IMR-90 (cell line): ENCODE measurements around the gene LPIN1. TPM values are rescaled to one million over a fixed set of nuclear protein-coding genes. Genes with fewer than 3 reads are reported as not detected.

ENCODE experiments used
- ATAC-seq: fragments of 200-7000 bp; cut with Tn5 transposase; 2 replicates; pipeline ENCODE4 v1.9.1; 2020; ENCODE audit warnings: low read depth, mild to moderate bottlenecking, moderate library complexity
- BruUV-seq: library from RNA; stranded (reverse); fragments of 400-500 nt; replicated peaks from 2 replicates; lab custom pipeline; 2021; lab: Mats Ljungman, UMichigan
- CTCF ChIA-PET: fragments of 300-600 bp; formaldehyde crosslinking; extraction: SDS; loops from one replicate; lab custom pipeline; 2021; ENCODE audit warnings: antibody characterized with exemption; lab: Yijun Ruan, JAX
- POLR2A ChIA-PET: fragments of 300-600 bp; sonication (Branson Sonifier 250); formaldehyde crosslinking; loops from one replicate; lab custom pipeline; 2022; ENCODE audit warnings: antibody characterized with exemption; ENCODE audit not compliant: unreplicated experiment; lab: Charles Lee
- DNase-seq: peaks from one replicate; pipeline ENCODE4 v3.0.0; 2013
- H2AFZ ChIP-seq: replicated peaks from 2 replicates; pipeline ENCODE3; 2013; ENCODE audit warnings: low read length, mild to moderate bottlenecking; ENCODE audit not compliant: poor library complexity
- H2AK5ac ChIP-seq: 2 replicates; pipeline ENCODE4 v1.6.1; 2013; ENCODE audit warnings: low read depth, low read length, inconsistent platforms
- H2AK9ac ChIP-seq: replicated peaks from 2 replicates; pipeline ENCODE3; 2013; ENCODE audit warnings: mild to moderate bottlenecking, low read depth, low read length, moderate library complexity; ENCODE audit not compliant: poor library complexity
- H2BK120ac ChIP-seq: 2 replicates; pipeline ENCODE4 v1.6.1; 2013; ENCODE audit warnings: low read depth, low read length, inconsistent platforms
- H2BK15ac ChIP-seq: 3 replicates; pipeline ENCODE4 v1.6.1; 2013; ENCODE audit warnings: low read depth, low read length, inconsistent platforms
- H2BK20ac ChIP-seq: 2 replicates; pipeline ENCODE4 v1.6.1; 2013; ENCODE audit warnings: low read depth, mild to moderate bottlenecking, inconsistent platforms, low read length, moderate library complexity
- H2BK5ac ChIP-seq: 2 replicates; pipeline ENCODE4 v1.6.1; 2013; ENCODE audit warnings: mild to moderate bottlenecking, low read depth, low read length, inconsistent platforms; ENCODE audit not compliant: poor library complexity, severe bottlenecking
- H3K14ac ChIP-seq: replicated peaks from 2 replicates; pipeline ENCODE4 v1.6.1; 2013; ENCODE audit warnings: low read depth, low read length, inconsistent platforms
- H3K18ac ChIP-seq: 2 replicates; pipeline ENCODE4 v1.6.1; 2013; ENCODE audit warnings: low read depth, low read length, control low read depth
- H3K23ac ChIP-seq: 2 replicates; pipeline ENCODE4 v1.6.1; 2013; ENCODE audit warnings: low read depth, low read length, inconsistent platforms
- H3K27ac ChIP-seq: 2 replicates; pipeline ENCODE4 v1.5.1; 2013; ENCODE audit warnings: mild to moderate bottlenecking, control low read depth, low read length; ENCODE audit not compliant: insufficient read depth
- H3K27me3 ChIP-seq: 2 replicates; pipeline ENCODE4 v1.6.1; 2013; ENCODE audit warnings: low read length; ENCODE audit not compliant: control insufficient read depth, insufficient read depth
- H3K36me3 ChIP-seq: 2 replicates; pipeline ENCODE4 v1.6.1; 2013; ENCODE audit warnings: low read length, mixed read lengths; ENCODE audit not compliant: control insufficient read depth, insufficient read depth
- H3K4ac ChIP-seq: 2 replicates; pipeline ENCODE4 v1.6.1; 2013; ENCODE audit warnings: low read depth, low read length, inconsistent platforms
- H3K4me1 ChIP-seq: 2 replicates; pipeline ENCODE4 v1.6.1; 2013; ENCODE audit warnings: low read length, mixed read lengths; ENCODE audit not compliant: control insufficient read depth, insufficient read depth
- H3K4me2 ChIP-seq: 2 replicates; pipeline ENCODE4 v1.6.1; 2013; ENCODE audit warnings: low read depth, mild to moderate bottlenecking, control low read depth, low read length, moderate library complexity
- H3K4me3 ChIP-seq: 2 replicates; pipeline ENCODE4 v1.5.1; 2013; ENCODE audit warnings: low read depth, mild to moderate bottlenecking, control low read depth, low read length, moderate library complexity; ENCODE audit not compliant: insufficient read depth
- H3K56ac ChIP-seq: 2 replicates; pipeline ENCODE4 v1.6.1; 2013; ENCODE audit warnings: low read length, inconsistent platforms; ENCODE audit not compliant: insufficient read depth; ENCODE audit errors: extremely low read depth
- H3K79me1 ChIP-seq, 2 experiments: 2 replicates each; pipeline ENCODE4 v1.6.1; 2013; ENCODE audit warnings: low read length in 2 of 2, inconsistent platforms in 1 of 2, low read depth in 1 of 2
- H3K9ac ChIP-seq: 2 replicates; pipeline ENCODE4 v1.6.1; 2013; ENCODE audit warnings: low read depth, low read length, control low read depth
- H3K9me1 ChIP-seq: 2 replicates; pipeline ENCODE4 v1.6.1; 2013; ENCODE audit warnings: low read length, inconsistent platforms; ENCODE audit not compliant: insufficient read depth
- H3K9me3 ChIP-seq: 2 replicates; pipeline ENCODE4 v1.6.1; 2013; ENCODE audit warnings: low read length; ENCODE audit not compliant: control insufficient read depth, insufficient read depth
- H4K20me1 ChIP-seq: 2 replicates; pipeline ENCODE4 v1.6.1; 2013; ENCODE audit warnings: low read length, inconsistent platforms; ENCODE audit not compliant: insufficient read depth
- H4K5ac ChIP-seq: 2 replicates; pipeline ENCODE4 v1.6.1; 2013; ENCODE audit warnings: mild to moderate bottlenecking, low read depth, low read length, control low read depth
- H4K8ac ChIP-seq, 2 experiments: 2 replicates each; pipeline ENCODE4 v1.6.1; 2013; ENCODE audit warnings: low read depth in 2 of 2, low read length in 2 of 2, control low read depth in 1 of 2, inconsistent platforms in 1 of 2
- H4K91ac ChIP-seq: 2 replicates; pipeline ENCODE4 v1.6.1; 2013; ENCODE audit warnings: low read depth, low read length, inconsistent platforms; ENCODE audit not compliant: insufficient read depth
- BHLHE40 ChIP-seq: fragments of 150-350 bp; IDR thresholded peaks from 2 replicates; pipeline ENCODE4 v1.6.1; 2016; ENCODE audit warnings: mild to moderate bottlenecking, low read depth, low read length
- CHD1 ChIP-seq: IDR thresholded peaks from 2 replicates; pipeline ENCODE4 v1.6.1; 2012; ENCODE audit warnings: low read depth, low read length, improper control_type of control experiment
- NFE2L2 ChIP-seq: fragments of 150-350 bp; IDR thresholded peaks from 2 replicates; pipeline ENCODE4 v1.6.1; 2016; ENCODE audit warnings: low read depth, mild to moderate bottlenecking, low read length
- POLR2A ChIP-seq: IDR thresholded peaks from 2 replicates; pipeline ENCODE4 v1.6.1; 2012; ENCODE audit warnings: mild to moderate bottlenecking, low read depth, low read length
- RAD21 ChIP-seq: IDR thresholded peaks from 2 replicates; pipeline ENCODE4 v1.6.1; 2012; ENCODE audit warnings: low read length, improper control_type of control experiment
- RCOR1 ChIP-seq: IDR thresholded peaks from 2 replicates; pipeline ENCODE4 v1.6.1; 2012; ENCODE audit warnings: mild to moderate bottlenecking, low read length, improper control_type of control experiment; ENCODE audit not compliant: insufficient replicate concordance
- RFX5 ChIP-seq: IDR thresholded peaks from 2 replicates; pipeline ENCODE4 v1.8.0; 2012; ENCODE audit warnings: low read depth, mild to moderate bottlenecking, low read length, moderate library complexity
- SMC3 ChIP-seq: fragments of 150-350 bp; IDR thresholded peaks from 2 replicates; pipeline ENCODE4 v1.6.1; 2016; ENCODE audit warnings: low read depth, mild to moderate bottlenecking, antibody characterized with exemption, low read length, moderate library complexity
- WGBS, 2 experiments: methylation state at CpG; one replicate each; pipeline versions ENCODE4 v1.1.5 to v1.1.7; 2013; ENCODE audit warnings: missing lambda C conversion rate in 2 of 2; ENCODE audit not compliant: insufficient read length in 1 of 2; ENCODE audit errors: extremely low coverage in 2 of 2; 5-methylcytosine and 5-hydroxymethylcytosine counted together
- dilution Hi-C: fragments of 300-500 bp; cut with HindIII; formaldehyde crosslinking; loops from one replicate; pipeline ENCODE4 v1.14.3; 2018; ENCODE audit warnings: low sequenced_read_pairs; ENCODE audit not compliant: unreplicated experiment
- in situ Hi-C: fragments of 300-500 bp; cut with MboI; formaldehyde crosslinking; loops from 3 replicates; pipeline ENCODE4 v1.14.3; 2019; ENCODE audit warnings: low sequenced_read_pairs, inconsistent platforms, mixed read lengths
- intact Hi-C: fragments of 100-400 bp; cut with micrococcal nuclease; formaldehyde crosslinking; loops from 2 replicates; pipeline ENCODE4 v1.10.0; 2022
- polyA plus RNA-seq, 3 experiments: library from polyadenylated mRNA; depleted of rRNA; stranded (reverse); fragments of >200 nt; gene quantifications; 2 replicates each; pipeline ENCODE4 v1.2.3, GENCODE V29; 2012; ENCODE audit warnings: low replicate concordance in 1 of 3
- total RNA-seq: library from RNA; depleted of rRNA; stranded (reverse); fragments of >200 nt; gene quantifications from 2 replicates; pipeline ENCODE4 v1.2.3, GENCODE V29; 2012
- TF ChIP-seq, protein P1 (sequence below): fragments of 150-350 bp; IDR thresholded peaks from 2 replicates; pipeline ENCODE4 v1.6.1; 2016; ENCODE audit warnings: low read depth, mild to moderate bottlenecking, low read length, moderate library complexity, borderline replicate concordance
- TF ChIP-seq, protein P2 (sequence below): conservative IDR thresholded peaks from 2 replicates; pipeline ENCODE4 v1.5.1; 2012; ENCODE audit warnings: mild to moderate bottlenecking, low read depth, low read length, improper control_type of control experiment
- TF ChIP-seq, protein P3 (sequence below): fragments of 150-350 bp; IDR thresholded peaks from 2 replicates; pipeline ENCODE4 v1.6.1; 2017; ENCODE audit warnings: mild to moderate bottlenecking, antibody characterized with exemption, low read length, low read depth

The LPIN1 gene
- total and polyA plus RNA-seq, 2 of the 4 experiments (the other 2 are of a cell fraction) = 21.3 to 25.1 TPM

DNA sequence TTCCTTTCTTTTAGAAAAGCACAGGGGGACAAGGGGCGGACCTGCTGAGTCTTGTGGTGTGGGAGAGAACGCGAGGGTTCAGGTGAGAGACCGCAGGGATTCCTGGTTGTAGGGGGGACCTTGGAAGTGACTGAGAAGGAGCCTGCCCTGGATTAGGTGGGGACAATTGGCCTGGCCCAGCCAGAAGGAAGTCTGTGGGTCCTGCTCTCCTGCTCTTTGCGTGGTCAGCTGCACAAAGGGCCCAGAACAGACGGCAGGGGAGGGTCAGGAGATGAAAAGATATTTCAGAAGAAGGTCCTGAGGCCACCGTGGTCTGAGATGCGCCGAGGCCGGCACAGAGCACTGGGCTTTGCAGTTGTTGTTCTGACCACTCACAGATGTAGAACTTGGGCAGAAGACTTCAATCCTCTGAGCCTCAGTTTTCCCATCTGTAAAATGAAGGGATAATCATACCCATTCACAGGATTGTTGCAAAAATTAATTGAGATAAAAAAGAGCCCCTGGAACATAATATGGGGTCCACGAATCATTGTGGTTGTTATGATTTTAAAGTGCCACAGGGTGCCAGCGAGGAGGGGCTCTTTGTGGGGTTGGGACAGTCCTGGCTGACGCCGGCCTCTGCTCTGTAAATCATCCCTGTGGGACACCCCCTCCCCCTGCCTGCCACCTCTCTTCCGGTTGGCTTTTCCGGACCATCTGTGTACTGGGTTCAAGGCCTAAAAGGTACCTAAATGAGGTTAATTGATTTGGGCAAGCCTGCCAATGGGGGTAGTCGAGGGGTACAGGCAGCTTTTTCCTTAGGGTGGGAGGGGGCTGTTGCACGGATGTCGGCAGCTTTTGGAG is 1.8 kb downstream of the LPIN1 start:
- Histone ChIP-seq H2BK5ac (no peak overlapping the region), H3K9me1 (peaks cover 11% of the 10 kb centered on the region; the same call in 1 of the 2 replicates), H3K4me1 (peaks cover 13% of the 10 kb centered on the region), H3K79me1 (peaks cover 19 to 48% of the 10 kb centered on the region in 2 experiments), H3K9ac (no peak overlapping the region), H3K27me3 (no peaks in the 10 kb centered on the region), H4K8ac (no peak overlapping the region), H3K18ac (no peak overlapping the region), H2AK9ac (no peak overlapping the region), H3K9me3 (no peaks in the 10 kb centered on the region), H2BK20ac (no peak overlapping the region), H4K20me1 (peaks cover 17% of the 10 kb centered on the region; the same call in 1 of the 2 replicates), H3K14ac (no peak overlapping the region; the same call in 1 of the 2 replicates), H3K27ac (no peak overlapping the region), H3K36me3 (no peaks in the 10 kb centered on the region), H3K4ac (peak overlapping the region; percentile 4), H2BK120ac (no peak overlapping the region), H4K5ac (no peak overlapping the region), H3K56ac (no peak overlapping the region), H4K91ac (no peak overlapping the region; the same call in 1 of the 2 replicates), H2AK5ac (peak overlapping the region; percentile 28; the same call in 1 of the 2 replicates), H2BK15ac (no peak overlapping the region), H3K4me2 (peak overlapping the region; percentile 77; the same call in 1 of the 2 replicates), H3K23ac (peak overlapping the region; percentile 15; the same call in 1 of the 2 replicates), H3K4me3 (no peak overlapping the region), H2AFZ (no peak overlapping the region)
- DNase-seq (no peak), ATAC-seq (no peak)
- TF ChIP-seq RFX5 (no peak), RCOR1 (no peak), POLR2A (no peak), SMC3 (no peak), RAD21 (no peak), CHD1 (no peak), BHLHE40 (no peak), NFE2L2 (no peak)
- TF ChIP-seq, protein P1, sequence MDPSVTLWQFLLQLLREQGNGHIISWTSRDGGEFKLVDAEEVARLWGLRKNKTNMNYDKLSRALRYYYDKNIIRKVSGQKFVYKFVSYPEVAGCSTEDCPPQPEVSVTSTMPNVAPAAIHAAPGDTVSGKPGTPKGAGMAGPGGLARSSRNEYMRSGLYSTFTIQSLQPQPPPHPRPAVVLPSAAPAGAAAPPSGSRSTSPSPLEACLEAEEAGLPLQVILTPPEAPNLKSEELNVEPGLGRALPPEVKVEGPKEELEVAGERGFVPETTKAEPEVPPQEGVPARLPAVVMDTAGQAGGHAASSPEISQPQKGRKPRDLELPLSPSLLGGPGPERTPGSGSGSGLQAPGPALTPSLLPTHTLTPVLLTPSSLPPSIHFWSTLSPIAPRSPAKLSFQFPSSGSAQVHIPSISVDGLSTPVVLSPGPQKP = no peak
- TF ChIP-seq, protein P2, sequence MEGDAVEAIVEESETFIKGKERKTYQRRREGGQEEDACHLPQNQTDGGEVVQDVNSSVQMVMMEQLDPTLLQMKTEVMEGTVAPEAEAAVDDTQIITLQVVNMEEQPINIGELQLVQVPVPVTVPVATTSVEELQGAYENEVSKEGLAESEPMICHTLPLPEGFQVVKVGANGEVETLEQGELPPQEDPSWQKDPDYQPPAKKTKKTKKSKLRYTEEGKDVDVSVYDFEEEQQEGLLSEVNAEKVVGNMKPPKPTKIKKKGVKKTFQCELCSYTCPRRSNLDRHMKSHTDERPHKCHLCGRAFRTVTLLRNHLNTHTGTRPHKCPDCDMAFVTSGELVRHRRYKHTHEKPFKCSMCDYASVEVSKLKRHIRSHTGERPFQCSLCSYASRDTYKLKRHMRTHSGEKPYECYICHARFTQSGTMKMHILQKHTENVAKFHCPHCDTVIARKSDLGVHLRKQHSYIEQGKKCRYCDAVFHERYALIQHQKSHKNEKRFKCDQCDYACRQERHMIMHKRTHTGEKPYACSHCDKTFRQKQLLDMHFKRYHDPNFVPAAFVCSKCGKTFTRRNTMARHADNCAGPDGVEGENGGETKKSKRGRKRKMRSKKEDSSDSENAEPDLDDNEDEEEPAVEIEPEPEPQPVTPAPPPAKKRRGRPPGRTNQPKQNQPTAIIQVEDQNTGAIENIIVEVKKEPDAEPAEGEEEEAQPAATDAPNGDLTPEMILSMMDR = no peak
- TF ChIP-seq, protein P3, sequence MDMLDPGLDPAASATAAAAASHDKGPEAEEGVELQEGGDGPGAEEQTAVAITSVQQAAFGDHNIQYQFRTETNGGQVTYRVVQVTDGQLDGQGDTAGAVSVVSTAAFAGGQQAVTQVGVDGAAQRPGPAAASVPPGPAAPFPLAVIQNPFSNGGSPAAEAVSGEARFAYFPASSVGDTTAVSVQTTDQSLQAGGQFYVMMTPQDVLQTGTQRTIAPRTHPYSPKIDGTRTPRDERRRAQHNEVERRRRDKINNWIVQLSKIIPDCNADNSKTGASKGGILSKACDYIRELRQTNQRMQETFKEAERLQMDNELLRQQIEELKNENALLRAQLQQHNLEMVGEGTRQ = no peak
- dilution Hi-C loops = no loop called here
- ChIA-PET POLR2A (no interaction called here), CTCF (interaction anchor here (1.2 to 1.5 kb wide), 3 partner anchors 9 to 60 kb away, joined by 3 to 6 read pairs (median 5); no protein-coding TSS in a partner anchor)
- 89% methylated on average over 7 of the region's 19 CpGs; no CpG with 5 or more reads in 1 of the 2 experiments for WGBS, 2 experiments
- no TSS peak for BruUV-seq
- intact Hi-C loops = loop anchor here (5.0 kb wide), 1 partner anchor 826 kb away; no protein-coding TSS in a partner anchor
- in situ Hi-C loops = no loop called here
